ENCODE results near the gene DNAJC18. TPM values are rescaled to one million over a fixed set of nuclear protein-coding genes. Genes with fewer than 3 reads are reported as not detected.
A peak's percentile ranks its signal among the peaks of the same experiment; 100 is the strongest.
"Not testable (repeated sequence)": the region's sequence is repeated elsewhere in the genome, so short reads cannot be mapped to it uniquely, and the experiment has no call there.

Gene DNAJC18
- total RNA-seq, 3 donors from 2014 or later: 4.2 to 10.3 (median 5.1) TPM

GRCh38 chr5:139481580-139482049 is 42.3 kb upstream of the DNAJC18 start:
- TF ChIP-seq, protein P1, sequence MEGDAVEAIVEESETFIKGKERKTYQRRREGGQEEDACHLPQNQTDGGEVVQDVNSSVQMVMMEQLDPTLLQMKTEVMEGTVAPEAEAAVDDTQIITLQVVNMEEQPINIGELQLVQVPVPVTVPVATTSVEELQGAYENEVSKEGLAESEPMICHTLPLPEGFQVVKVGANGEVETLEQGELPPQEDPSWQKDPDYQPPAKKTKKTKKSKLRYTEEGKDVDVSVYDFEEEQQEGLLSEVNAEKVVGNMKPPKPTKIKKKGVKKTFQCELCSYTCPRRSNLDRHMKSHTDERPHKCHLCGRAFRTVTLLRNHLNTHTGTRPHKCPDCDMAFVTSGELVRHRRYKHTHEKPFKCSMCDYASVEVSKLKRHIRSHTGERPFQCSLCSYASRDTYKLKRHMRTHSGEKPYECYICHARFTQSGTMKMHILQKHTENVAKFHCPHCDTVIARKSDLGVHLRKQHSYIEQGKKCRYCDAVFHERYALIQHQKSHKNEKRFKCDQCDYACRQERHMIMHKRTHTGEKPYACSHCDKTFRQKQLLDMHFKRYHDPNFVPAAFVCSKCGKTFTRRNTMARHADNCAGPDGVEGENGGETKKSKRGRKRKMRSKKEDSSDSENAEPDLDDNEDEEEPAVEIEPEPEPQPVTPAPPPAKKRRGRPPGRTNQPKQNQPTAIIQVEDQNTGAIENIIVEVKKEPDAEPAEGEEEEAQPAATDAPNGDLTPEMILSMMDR (IDR thresholded peaks at IDR 0.05): no peak
- peak; percentile 68 for ATAC-seq
- Histone ChIP-seq H3K9me3 (no peaks in the 10 kb centered on the region), H3K4me1 (ENCODE audit: low read depth) (peaks cover 15% of the 10 kb centered on the region), H3K4me3 (no peak overlapping the region), H3K36me3 (ENCODE audit: low read depth) (no peaks in the 10 kb centered on the region)
- peak in 2 of 3 donors; percentile 47 to 56 for DNase-seq
- intact Hi-C loops (cut with DNase I, micrococcal nuclease): no loop called here

- TF ChIP-seq, protein P1 (IDR thresholded peaks at IDR 0.05): no peak
- ATAC-seq (peak; percentile 8), DNase-seq (peak in 2 of 3 donors; percentile 48 to 75)
- no peaks in the 10 kb centered on the region for H3K9me3 ChIP-seq
- H3K4me1 ChIP-seq (ENCODE audit: low read depth): peaks cover 15% of the 10 kb centered on the region
- H3K36me3 ChIP-seq (ENCODE audit: low read depth): no peaks in the 10 kb centered on the region
- no peak overlapping the region for H3K4me3 ChIP-seq
- intact Hi-C loops (cut with DNase I, micrococcal nuclease): no loop called here
Measured at GRCh38 chr5:139481122-139481533, 41.8 kb upstream of the DNAJC18 start.

DNA sequence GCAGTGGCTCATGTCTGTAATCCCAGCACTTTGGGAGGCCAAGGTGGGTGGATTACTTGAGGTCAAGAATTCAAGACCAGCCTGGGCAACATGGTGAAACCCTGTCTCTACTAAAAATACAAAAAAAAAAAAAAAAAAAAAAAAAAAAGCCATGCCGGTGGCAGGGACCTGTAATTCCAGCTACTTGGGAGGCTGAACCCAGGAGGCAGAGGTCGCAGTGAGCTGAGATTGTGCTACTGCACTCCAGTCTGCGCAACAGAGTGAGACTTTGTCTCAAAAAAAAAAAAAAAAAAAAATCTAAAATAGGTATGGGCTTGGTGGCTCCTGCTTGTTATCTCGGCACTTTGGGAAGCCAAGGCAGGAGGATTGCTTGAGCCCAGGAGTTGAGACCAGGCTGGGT is 40.4 kb upstream of the DNAJC18 start:
- H3K36me3 ChIP-seq (ENCODE audit: low read depth); H3K4me3 ChIP-seq; H3K9me3 ChIP-seq; intact Hi-C loops (cut with DNase I, micrococcal nuclease); DNase-seq; ATAC-seq: not testable (repeated sequence)
- H3K4me1 ChIP-seq (ENCODE audit: low read depth): peaks cover 28% of the 10 kb centered on the region

DNA sequence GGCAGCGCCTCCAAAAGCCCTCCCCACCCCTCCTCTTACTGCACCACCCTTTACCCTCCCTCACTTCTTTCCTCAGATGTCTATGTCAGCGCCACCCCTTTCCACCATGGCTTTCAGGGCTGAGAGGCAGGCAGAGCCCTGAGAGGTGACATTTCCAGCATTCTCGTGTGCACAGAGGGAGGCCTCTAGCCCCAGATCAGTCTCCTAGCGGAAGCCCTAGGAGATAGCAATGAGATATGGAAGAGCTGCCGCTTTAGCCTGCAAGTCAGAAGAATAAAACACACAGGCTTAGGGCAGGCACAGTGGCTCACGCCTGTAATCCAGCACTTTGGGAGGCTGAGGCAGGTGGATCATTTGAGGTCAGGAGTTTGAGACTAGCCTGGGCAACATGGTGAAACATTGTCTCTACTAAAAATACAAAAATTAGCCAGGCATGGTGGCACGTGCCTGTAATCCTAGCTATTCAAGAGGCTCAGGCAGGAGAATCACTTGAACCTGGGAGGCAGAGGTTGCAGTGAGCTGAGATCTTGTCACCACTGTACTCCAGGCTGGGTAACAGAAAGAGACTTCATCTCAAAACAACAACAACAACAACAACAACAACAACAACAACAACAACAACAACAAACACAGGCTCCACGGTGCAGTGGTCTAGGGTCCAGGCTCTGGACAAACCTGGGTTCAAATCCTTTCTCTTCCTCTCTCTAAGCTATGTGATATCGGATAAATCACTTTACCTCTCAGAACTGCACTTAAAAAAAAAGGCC is 39.5 kb upstream of the DNAJC18 start:
- H3K36me3 ChIP-seq (ENCODE audit: low read depth); DNase-seq; H3K4me3 ChIP-seq; intact Hi-C loops (cut with DNase I, micrococcal nuclease); H3K9me3 ChIP-seq; ATAC-seq: not testable (repeated sequence)
- peaks cover 29% of the 10 kb centered on the region for H3K4me1 ChIP-seq (ENCODE audit: low read depth)

DNA sequence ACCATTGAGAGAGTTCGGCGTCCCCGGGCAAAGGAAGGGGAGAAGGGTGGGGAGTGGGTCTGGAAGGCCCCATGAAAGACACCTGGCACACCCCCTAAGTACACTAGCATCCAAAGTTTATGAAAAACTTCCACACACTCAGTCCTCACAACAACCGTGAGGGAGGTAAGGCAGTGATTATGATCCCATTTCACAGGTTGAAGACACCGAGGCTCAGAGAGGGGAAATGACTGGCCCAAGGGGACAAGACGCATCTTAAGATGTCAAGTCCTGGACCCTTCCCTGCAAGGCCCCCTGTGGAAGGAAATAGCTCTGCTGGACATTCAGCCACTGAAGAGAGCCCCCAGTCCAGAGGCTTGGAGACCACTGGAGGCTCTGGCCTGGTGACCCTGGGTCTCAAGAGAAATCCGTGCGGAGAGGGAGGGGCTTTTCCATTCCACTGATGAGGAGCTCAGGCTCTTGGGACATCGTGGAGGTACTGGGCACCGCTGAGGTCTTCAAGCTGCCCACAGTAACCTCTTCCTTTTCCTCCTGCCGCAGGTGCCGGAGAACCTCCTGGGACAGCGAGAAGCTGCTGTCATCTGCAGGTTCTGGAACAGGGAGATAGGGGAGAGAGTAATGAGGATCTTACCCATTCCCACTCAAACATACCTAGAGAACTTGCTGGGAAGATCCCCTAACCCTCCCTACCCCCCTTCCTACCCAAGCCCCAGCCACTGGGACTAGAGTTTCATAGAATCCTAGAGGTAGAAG is 36.7 kb upstream of the DNAJC18 start:
- no peak overlapping the region for H3K4me3 ChIP-seq
- no peaks in the 10 kb centered on the region for H3K36me3 ChIP-seq (ENCODE audit: low read depth)
- ATAC-seq: no peak
- intact Hi-C loops (cut with DNase I, micrococcal nuclease): no loop called here
- TF ChIP-seq, protein P1 (IDR thresholded peaks at IDR 0.05): no peak
- peaks cover 15% of the 10 kb centered on the region for H3K4me1 ChIP-seq (ENCODE audit: low read depth)
- DNase-seq: no peak
- H3K9me3 ChIP-seq: no peaks in the 10 kb centered on the region

GRCh38 chr5:139474890-139475791 is 35.8 kb upstream of the DNAJC18 start:
- intact Hi-C loops (cut with DNase I, micrococcal nuclease): no loop called here
- Histone ChIP-seq H3K4me3 (no peak overlapping the region), H3K4me1 (ENCODE audit: low read depth) (peaks cover 17% of the 10 kb centered on the region), H3K36me3 (ENCODE audit: low read depth) (no peaks in the 10 kb centered on the region), H3K9me3 (no peaks in the 10 kb centered on the region)
- ATAC-seq: peak; percentile 72
- DNase-seq: peak in 2 of 3 donors; percentile 46 to 53
- TF ChIP-seq, protein P1 (IDR thresholded peaks at IDR 0.05): no peak
